HepG2 (cell line): Measurements from ENCODE around the gene PRELID1. TPM values are rescaled to one million over a fixed set of nuclear protein-coding genes. Genes with fewer than 3 reads are reported as not detected.

Experiments used
- MED8 ChIP-seq: sonication (generic); formaldehyde crosslinking; IDR thresholded peaks from 2 replicates; pipeline ENCODE4 v1.8.1; 2023; ENCODE audit warnings: mild to moderate bottlenecking, missing genetic modification reagents; ENCODE audit not compliant: insufficient replicate concordance
- PBX2 ChIP-seq: IDR thresholded peaks from 2 replicates; pipeline ENCODE4 v1.6.1; 2016; ENCODE audit warnings: control low read depth
- RBM39 ChIP-seq: fragments of 200-400 bp; formaldehyde crosslinking; IDR thresholded peaks from one replicate; pipeline ENCODE4 v1.6.1; 2018; ENCODE audit warnings: antibody characterized with exemption, mild to moderate bottlenecking, low read depth, low read length; ENCODE audit not compliant: poor library complexity, severe bottlenecking
- RORA ChIP-seq: sonication (generic); formaldehyde crosslinking; IDR thresholded peaks from 2 replicates; pipeline ENCODE4 v1.5.0; 2020; ENCODE audit warnings: mild to moderate bottlenecking, missing genetic modification reagents, moderate library complexity
- SP1 ChIP-seq, 2 experiments: fragments of 450-650 bp in 1 of 2; sonication (generic) in 1 of 2; formaldehyde crosslinking in 1 of 2; IDR thresholded peaks; 2 replicates each; pipeline versions ENCODE4 v1.4.0 to v1.6.1; 2016 to 2020; ENCODE audit warnings: missing genetic modification reagents in 1 of 2
- ZBTB4 ChIP-seq: sonication (generic); formaldehyde crosslinking; IDR thresholded peaks from 2 replicates; pipeline ENCODE4 v1.4.0; 2020; ENCODE audit warnings: missing genetic modification reagents, mild to moderate bottlenecking, borderline replicate concordance
- ZNF331 ChIP-seq: sonication (generic); formaldehyde crosslinking; IDR thresholded peaks from 2 replicates; pipeline ENCODE4 v1.4.0; 2020; ENCODE audit warnings: missing genetic modification reagents
- ZNF446 ChIP-seq: sonication (generic); formaldehyde crosslinking; IDR thresholded peaks from 2 replicates; pipeline ENCODE4 v1.5.0; 2020; ENCODE audit warnings: mild to moderate bottlenecking, missing genetic modification reagents
- ZNF556 ChIP-seq: sonication (generic); formaldehyde crosslinking; IDR thresholded peaks from 2 replicates; pipeline ENCODE4 v1.4.0; 2020; ENCODE audit warnings: mild to moderate bottlenecking, missing genetic modification reagents, borderline replicate concordance
- ZNF724P ChIP-seq: sonication (generic); formaldehyde crosslinking; IDR thresholded peaks from 2 replicates; pipeline ENCODE4 v1.8.0; 2022; ENCODE audit warnings: missing genetic modification reagents, borderline replicate concordance
- polyA plus RNA-seq, 8 experiments: library from polyadenylated mRNA; depleted of rRNA in 3 of 8; stranded (reverse) in 7 of 8; unstranded in 1 of 8; fragments of >200 nt; fragmentation: Illumina TruSeq in 4 of 8; extraction: Trizol in 4 of 8; gene quantifications; 2 replicates each; pipeline versions ENCODE4 v1.2.1 to v1.2.3, GENCODE V29; 2011 to 2016; ENCODE audit warnings: low read depth in 4 of 8, missing spikeins in 1 of 8, mixed read lengths in 1 of 8; ENCODE audit not compliant: insufficient read depth in 1 of 8
- total RNA-seq, 5 experiments: library from RNA; depleted of rRNA; stranded (reverse); fragments of >200 nt; fragmentation: Illumina TruSeq; extraction: Trizol; gene quantifications; 2 replicates each; pipeline ENCODE4 v1.2.3, GENCODE V29; 2016; ENCODE audit warnings: low read depth in 1 of 5
- TF ChIP-seq, protein P1 (sequence below): sonication (generic); formaldehyde crosslinking; IDR thresholded peaks from 2 replicates; pipeline ENCODE4 v1.4.0; 2020; ENCODE audit warnings: low read depth, mild to moderate bottlenecking, missing genetic modification reagents
- TF ChIP-seq, protein P2 (sequence below): sonication (generic); formaldehyde crosslinking; IDR thresholded peaks from 2 replicates; pipeline ENCODE4 v1.4.0; 2020; ENCODE audit warnings: missing genetic modification reagents

PRELID1 gene
- total and polyA plus RNA-seq, 2 of the 13 experiments (the other 11 are each of a cell fraction or from before 2014, with no cell fraction given), result 250 to 271 TPM

DNA sequence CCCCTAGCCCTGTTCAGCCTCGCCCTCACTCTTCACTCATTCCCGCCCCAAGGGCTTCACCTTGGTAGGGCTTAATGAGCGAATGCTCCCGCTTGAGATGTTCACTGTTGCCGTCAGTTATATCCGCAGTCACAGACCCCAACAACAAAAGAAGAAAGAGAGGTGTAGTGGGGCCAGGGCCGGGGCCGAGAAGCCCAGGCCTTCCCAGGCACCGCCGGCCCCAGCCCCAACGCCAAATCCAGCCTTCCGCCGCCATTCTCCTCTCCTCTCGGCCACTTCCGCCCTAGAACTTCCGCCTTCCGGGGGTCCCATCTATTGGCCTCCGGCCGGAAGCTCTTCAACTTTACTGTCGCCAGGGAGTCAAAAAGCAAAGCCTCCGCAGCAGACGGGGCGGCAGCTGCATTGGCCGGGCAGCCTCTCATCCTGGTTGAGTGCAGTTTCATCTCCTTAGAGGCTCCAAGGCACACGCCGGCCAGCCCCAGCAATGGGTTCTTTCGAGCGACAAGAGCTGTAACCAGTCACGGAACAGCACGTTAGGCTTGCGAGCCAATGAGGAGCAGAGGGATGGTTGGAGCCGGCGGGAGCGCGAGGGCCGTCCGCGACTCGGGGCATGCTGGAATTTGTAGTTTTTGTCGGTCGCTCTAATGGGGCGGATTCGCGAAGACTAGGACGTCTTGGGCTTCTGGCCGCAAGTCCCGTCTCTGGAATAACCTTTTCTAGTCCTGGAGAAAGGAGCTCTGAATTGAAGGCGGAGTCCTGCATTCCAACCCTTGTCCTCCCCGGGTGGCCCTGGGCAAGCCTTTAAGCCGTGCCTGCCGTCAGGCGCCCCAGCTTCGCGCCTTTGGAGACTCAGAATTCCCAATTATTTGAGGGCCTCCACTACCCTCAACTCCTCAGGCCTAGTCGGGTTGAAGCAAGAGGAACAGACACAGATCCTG is 48.1 kb downstream of the PRELID1 start, which contains the start of gene LMAN2 (continued):
- peak; percentile 94 for TF ChIP-seq PBX2 (CRISPR knock-in tag)
- peak; percentile 84; the same call in 1 of the 2 replicates for TF ChIP-seq ZNF724P (CRISPR knock-in tag)
- TF ChIP-seq SP1 (IDR thresholded peaks at IDR 0.05), result no peak
- peak; percentile 59 for TF ChIP-seq SP1 (CRISPR knock-in tag; IDR thresholded peaks at IDR 0.05)
- TF ChIP-seq RBM39, result no peak
- TF ChIP-seq ZNF331 (CRISPR knock-in tag), result peak; percentile 32; the same call in 1 of the 2 replicates
- TF ChIP-seq MED8, result no peak
- no peak for TF ChIP-seq RORA (CRISPR knock-in tag)
- TF ChIP-seq, protein P1, sequence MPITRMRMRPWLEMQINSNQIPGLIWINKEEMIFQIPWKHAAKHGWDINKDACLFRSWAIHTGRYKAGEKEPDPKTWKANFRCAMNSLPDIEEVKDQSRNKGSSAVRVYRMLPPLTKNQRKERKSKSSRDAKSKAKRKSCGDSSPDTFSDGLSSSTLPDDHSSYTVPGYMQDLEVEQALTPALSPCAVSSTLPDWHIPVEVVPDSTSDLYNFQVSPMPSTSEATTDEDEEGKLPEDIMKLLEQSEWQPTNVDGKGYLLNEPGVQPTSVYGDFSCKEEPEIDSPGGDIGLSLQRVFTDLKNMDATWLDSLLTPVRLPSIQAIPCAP (CRISPR knock-in tag), result no peak
- TF ChIP-seq, protein P2, sequence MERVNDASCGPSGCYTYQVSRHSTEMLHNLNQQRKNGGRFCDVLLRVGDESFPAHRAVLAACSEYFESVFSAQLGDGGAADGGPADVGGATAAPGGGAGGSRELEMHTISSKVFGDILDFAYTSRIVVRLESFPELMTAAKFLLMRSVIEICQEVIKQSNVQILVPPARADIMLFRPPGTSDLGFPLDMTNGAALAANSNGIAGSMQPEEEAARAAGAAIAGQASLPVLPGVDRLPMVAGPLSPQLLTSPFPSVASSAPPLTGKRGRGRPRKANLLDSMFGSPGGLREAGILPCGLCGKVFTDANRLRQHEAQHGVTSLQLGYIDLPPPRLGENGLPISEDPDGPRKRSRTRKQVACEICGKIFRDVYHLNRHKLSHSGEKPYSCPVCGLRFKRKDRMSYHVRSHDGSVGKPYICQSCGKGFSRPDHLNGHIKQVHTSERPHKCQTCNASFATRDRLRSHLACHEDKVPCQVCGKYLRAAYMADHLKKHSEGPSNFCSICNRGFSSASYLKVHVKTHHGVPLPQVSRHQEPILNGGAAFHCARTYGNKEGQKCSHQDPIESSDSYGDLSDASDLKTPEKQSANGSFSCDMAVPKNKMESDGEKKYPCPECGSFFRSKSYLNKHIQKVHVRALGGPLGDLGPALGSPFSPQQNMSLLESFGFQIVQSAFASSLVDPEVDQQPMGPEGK (CRISPR knock-in tag), result peak; percentile 33; the same call in 1 of the 2 replicates
- no peak for TF ChIP-seq ZNF446 (CRISPR knock-in tag)
- 0 out of 2 replicates have a peak, but pooled peaks have one; percentile 56 for TF ChIP-seq ZNF556 (CRISPR knock-in tag)
- TF ChIP-seq ZBTB4 (CRISPR knock-in tag), result peak; percentile 73; the same call in 1 of the 2 replicates
